Measurements from ENCODE around the gene MEIS3. TPM values are rescaled to one million over a fixed set of nuclear protein-coding genes. Genes with fewer than 3 reads are reported as not detected.

Gene MEIS3
- total RNA-seq, 1 experiment from 2014 or later, result 35.8 TPM

GRCh38 chr19:47363758-47364531 is 55.4 kb downstream of the MEIS3 start:
- Histone ChIP-seq H3K4me1 (ENCODE audit: control insufficient read depth in 1 of 2, insufficient read depth in 2 of 2, low read length in 2 of 2) (no peaks in the 10 kb centered on the region), H3K27ac (ENCODE audit: low read depth, low read length) (no peak overlapping the region), H3K36me3 (ENCODE audit: control insufficient read depth in 1 of 2, insufficient read depth in 2 of 2, low read length in 2 of 2) (peaks cover 37 to 54% of the 10 kb centered on the region in 2 experiments), H2AFZ (ENCODE audit: low read depth, low read length, poor library complexity, severe bottlenecking) (no peak overlapping the region), H3K4me2 (ENCODE audit: low read length) (no peak overlapping the region), H4K20me1 (ENCODE audit: insufficient read depth) (no peaks in the 10 kb centered on the region), H3K4me3 (replicated peaks in 1 of 2; ENCODE audit: low read depth in 1 of 2, low read length in 2 of 2) (no peak overlapping the region), H3K9me2 (ENCODE audit: insufficient read depth) (no peaks in the 10 kb centered on the region), H3K9ac (ENCODE audit: low read length) (no peak overlapping the region), H3K79me2 (ENCODE audit: insufficient read depth, low read length) (peaks cover 42% of the 10 kb centered on the region), H3K9me3 (ENCODE audit: control insufficient read depth in 1 of 2, insufficient read depth in 1 of 2, low read depth in 1 of 2, low read length in 2 of 2) (no peaks in the 10 kb centered on the region), H3K27me3 (ENCODE audit: insufficient read depth, low read length) (no peaks in the 10 kb centered on the region)
- DNase-seq (ENCODE audit: low read depth, low spot score) (no peak), ATAC-seq (peak; percentile 76)
- intact Hi-C loops (cut with micrococcal nuclease), result no loop called here
- ChIA-PET POLR2A (no interaction called here), CTCF (interaction anchor here (2.4 kb wide), 1 partner anchor 15 kb away, joined by 12 read pairs; the partner anchor contains the start of gene DHX34), RAD21 (ENCODE audit: low non-redundant PET in 1 of 2, low total read pairs in 2 of 2, uncharacterized antibody in 2 of 2, unreplicated experiment in 2 of 2) (no interaction called here)
- TF ChIP-seq POLR2A (IDR thresholded peaks at IDR 0.05; ENCODE audit: borderline replicate concordance, extremely low read depth, insufficient read depth, insufficient read length) (no peak), JUND (IDR thresholded peaks at IDR 0.05) (no peak)
- BruUV-seq (replicated peaks), result TSS peak; percentile 32

- Histone ChIP-seq H3K79me2 (ENCODE audit: insufficient read depth, low read length) (peaks cover 58% of the 10 kb centered on the region), H3K4me3 (replicated peaks in 1 of 2; ENCODE audit: low read depth in 1 of 2, low read length in 2 of 2) (no peak overlapping the region), H3K4me1 (ENCODE audit: control insufficient read depth in 1 of 2, insufficient read depth in 2 of 2, low read length in 2 of 2) (no peaks in the 10 kb centered on the region), H3K9ac (ENCODE audit: low read length) (no peak overlapping the region), H3K9me2 (ENCODE audit: insufficient read depth) (no peaks in the 10 kb centered on the region), H3K36me3 (ENCODE audit: control insufficient read depth in 1 of 2, insufficient read depth in 2 of 2, low read length in 2 of 2) (peaks cover 46 to 69% of the 10 kb centered on the region in 2 experiments), H3K9me3 (ENCODE audit: control insufficient read depth in 1 of 2, insufficient read depth in 1 of 2, low read depth in 1 of 2, low read length in 2 of 2) (no peaks in the 10 kb centered on the region), H2AFZ (ENCODE audit: low read depth, low read length, poor library complexity, severe bottlenecking) (no peak overlapping the region), H4K20me1 (ENCODE audit: insufficient read depth) (no peaks in the 10 kb centered on the region), H3K27me3 (ENCODE audit: insufficient read depth, low read length) (no peaks in the 10 kb centered on the region), H3K4me2 (ENCODE audit: low read length) (no peak overlapping the region), H3K27ac (ENCODE audit: low read depth, low read length) (no peak overlapping the region)
- no TSS peak for BruUV-seq (replicated peaks)
- DNase-seq (ENCODE audit: low read depth, low spot score) (no peak), ATAC-seq (no peak)
- intact Hi-C loops (cut with micrococcal nuclease), result no loop called here
- RAD21 ChIA-PET (ENCODE audit: low non-redundant PET in 1 of 2, low total read pairs in 2 of 2, uncharacterized antibody in 2 of 2, unreplicated experiment in 2 of 2), result no interaction called here
- CTCF ChIA-PET, result interaction anchor here (2.4 kb wide), 1 partner anchor 13 kb away, joined by 12 read pairs; the partner anchor contains the start of gene DHX34
- POLR2A ChIA-PET, result no interaction called here
- TF ChIP-seq ELF1 (IDR thresholded peaks at IDR 0.05; ENCODE audit: borderline replicate concordance, low read depth) (no peak), RAD21 (IDR thresholded peaks at IDR 0.05; ENCODE audit: low read depth) (no peak), SIN3A (IDR thresholded peaks at IDR 0.05; ENCODE audit: low read depth) (no peak), SRF (IDR thresholded peaks at IDR 0.05; ENCODE audit: low read depth) (no peak), CEBPB (IDR thresholded peaks at IDR 0.05; ENCODE audit: low read depth) (no peak), YY1 (IDR thresholded peaks at IDR 0.05; ENCODE audit: extremely low read depth, insufficient replicate concordance, low read depth, low read length) (no peak), FOSL1 (IDR thresholded peaks at IDR 0.05; ENCODE audit: low read depth) (no peak), REST (IDR thresholded peaks at IDR 0.05; ENCODE audit: low read depth) (no peak), ZNF274 (IDR thresholded peaks at IDR 0.05; ENCODE audit: low read depth, low read length) (no peak), POLR2AphosphoS5 (IDR thresholded peaks at IDR 0.05; ENCODE audit: low read depth, low read length) (no peak), SP1 (IDR thresholded peaks at IDR 0.05; ENCODE audit: low read depth) (no peak), MAX (IDR thresholded peaks at IDR 0.05) (no peak), ZBTB33 (IDR thresholded peaks at IDR 0.05; ENCODE audit: extremely low read depth, insufficient replicate concordance, low read length) (no peak), POLR2A (IDR thresholded peaks at IDR 0.05; ENCODE audit: borderline replicate concordance, extremely low read depth, insufficient read depth, insufficient read length) (no peak)
Observed at GRCh38 chr19:47362321-47362720, 57.0 kb downstream of the MEIS3 start.
